ENCODE data around the gene GPS2.

GPS2 gene

DNA sequence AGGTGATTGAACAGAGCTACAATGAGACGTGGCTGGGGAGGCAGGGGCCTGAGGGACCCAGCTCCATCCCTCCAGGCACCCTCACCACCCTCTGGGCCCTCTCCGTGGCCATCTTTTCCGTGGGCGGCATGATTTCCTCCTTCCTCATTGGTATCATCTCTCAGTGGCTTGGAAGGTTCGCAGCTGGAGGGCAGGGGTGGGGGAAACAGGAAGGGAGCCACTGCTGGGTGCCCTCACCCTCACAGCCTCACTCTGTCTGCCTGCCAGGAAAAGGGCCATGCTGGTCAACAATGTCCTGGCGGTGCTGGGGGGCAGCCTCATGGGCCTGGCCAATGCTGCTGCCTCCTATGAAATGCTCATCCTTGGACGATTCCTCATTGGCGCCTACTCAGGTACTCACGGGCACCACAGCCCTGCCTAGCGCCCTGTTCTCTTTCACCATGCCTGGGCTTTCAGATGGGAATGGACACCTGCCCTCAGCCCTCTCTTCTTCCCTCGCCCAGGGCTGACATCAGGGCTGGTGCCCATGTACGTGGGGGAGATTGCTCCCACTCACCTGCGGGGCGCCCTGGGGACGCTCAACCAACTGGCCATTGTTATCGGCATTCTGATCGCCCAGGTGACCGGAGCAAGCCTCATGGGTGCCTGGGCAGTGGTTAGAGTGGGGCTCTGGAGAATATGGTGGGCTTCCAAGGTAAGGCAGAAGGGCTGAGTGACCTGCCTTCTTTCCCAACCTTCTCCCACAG, 31.5 kb downstream of the GPS2 start:
- Histone ChIP-seq H3K4ac (ENCODE audit: low read depth, low read length) (no peak overlapping the region), H2AK5ac (ENCODE audit: low read length) (no peak overlapping the region), H3K23ac (ENCODE audit: low read length) (no peak overlapping the region), H4K8ac (ENCODE audit: low read depth, low read length) (no peak overlapping the region), H3K79me2 (ENCODE audit: control insufficient read depth, insufficient read depth, low read length) (no peaks in the 10 kb centered on the region), H3K4me3 (ENCODE audit: low read length) (no peak overlapping the region), H3K79me1 (ENCODE audit: low read length) (no peaks in the 10 kb centered on the region), H3K36me3 (ENCODE audit: control insufficient read depth, insufficient read depth, low read length) (no peaks in the 10 kb centered on the region), H3K27ac (ENCODE audit: low read depth, low read length) (no peak overlapping the region), H3K27me3 (ENCODE audit: insufficient read depth, low read length, poor library complexity) (no peaks in the 10 kb centered on the region), H3K4me1 (ENCODE audit: control insufficient read depth, low read depth, low read length) (no peaks in the 10 kb centered on the region), H2BK15ac (replicated peaks; ENCODE audit: low read depth) (no peak overlapping the region), H2BK120ac (ENCODE audit: low read depth, low read length) (no peak overlapping the region), H4K5ac (ENCODE audit: low read length) (no peak overlapping the region), H3K4me2 (ENCODE audit: low read length) (no peak overlapping the region), H3K56ac (ENCODE audit: low read length) (no peak overlapping the region), H3K18ac (ENCODE audit: low read length) (no peak overlapping the region), H2BK5ac (ENCODE audit: low read length) (no peak overlapping the region), H3K9ac (ENCODE audit: low read length) (no peak overlapping the region)
- no peak for DNase-seq
- WGBS (ENCODE audit: extremely low coverage, insufficient coverage, low lambda C conversion rate), result no CpG with 5 or more reads among the region's 18 CpGs

DNA sequence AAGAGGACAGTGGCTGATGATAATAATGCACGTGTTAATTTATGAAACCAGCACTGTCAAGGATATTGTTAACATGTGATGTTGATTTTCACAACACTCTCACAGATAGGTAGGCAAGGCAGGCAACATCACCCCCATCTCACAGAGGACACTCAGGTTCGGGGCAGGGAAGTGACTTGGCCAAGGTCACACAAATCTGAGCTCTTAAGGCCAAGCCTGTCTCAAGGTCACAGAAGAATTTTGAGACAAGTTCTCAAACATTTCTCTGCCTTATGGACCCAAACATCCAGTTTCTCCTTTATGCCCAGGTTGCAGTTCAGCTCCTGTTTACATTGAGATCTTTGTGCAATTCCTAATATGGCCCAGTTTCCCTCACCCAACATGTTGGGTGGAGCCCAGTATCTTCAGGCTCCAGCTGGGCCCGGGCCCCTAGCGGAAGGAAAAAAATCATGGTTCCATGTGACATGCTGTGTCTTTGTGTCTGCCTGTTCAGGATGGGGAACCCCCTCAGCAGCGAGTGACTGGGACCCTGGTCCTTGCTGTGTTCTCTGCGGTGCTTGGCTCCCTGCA, 32.3 kb downstream of the GPS2 start:
- Histone ChIP-seq H3K27ac (ENCODE audit: low read depth, low read length) (no peak overlapping the region), H3K4ac (ENCODE audit: low read depth, low read length) (no peak overlapping the region), H3K4me1 (ENCODE audit: control insufficient read depth, low read depth, low read length) (no peaks in the 10 kb centered on the region), H2AK5ac (ENCODE audit: low read length) (no peak overlapping the region), H3K79me1 (ENCODE audit: low read length) (no peaks in the 10 kb centered on the region), H3K27me3 (ENCODE audit: insufficient read depth, low read length, poor library complexity) (no peaks in the 10 kb centered on the region), H2BK120ac (ENCODE audit: low read depth, low read length) (no peak overlapping the region), H2BK15ac (replicated peaks; ENCODE audit: low read depth) (no peak overlapping the region), H3K4me3 (ENCODE audit: low read length) (no peak overlapping the region), H3K9ac (ENCODE audit: low read length) (no peak overlapping the region), H3K56ac (ENCODE audit: low read length) (peak overlapping the region; percentile 56), H3K36me3 (ENCODE audit: control insufficient read depth, insufficient read depth, low read length) (no peaks in the 10 kb centered on the region), H3K23ac (ENCODE audit: low read length) (no peak overlapping the region), H2BK5ac (ENCODE audit: low read length) (no peak overlapping the region), H4K8ac (ENCODE audit: low read depth, low read length) (no peak overlapping the region), H3K18ac (ENCODE audit: low read length) (no peak overlapping the region), H4K5ac (ENCODE audit: low read length) (no peak overlapping the region), H3K79me2 (ENCODE audit: control insufficient read depth, insufficient read depth, low read length) (no peaks in the 10 kb centered on the region), H3K4me2 (ENCODE audit: low read length) (no peak overlapping the region)
- no CpG with 5 or more reads among the region's 6 CpGs for WGBS (ENCODE audit: extremely low coverage, insufficient coverage, low lambda C conversion rate)
- no peak for DNase-seq

DNA sequence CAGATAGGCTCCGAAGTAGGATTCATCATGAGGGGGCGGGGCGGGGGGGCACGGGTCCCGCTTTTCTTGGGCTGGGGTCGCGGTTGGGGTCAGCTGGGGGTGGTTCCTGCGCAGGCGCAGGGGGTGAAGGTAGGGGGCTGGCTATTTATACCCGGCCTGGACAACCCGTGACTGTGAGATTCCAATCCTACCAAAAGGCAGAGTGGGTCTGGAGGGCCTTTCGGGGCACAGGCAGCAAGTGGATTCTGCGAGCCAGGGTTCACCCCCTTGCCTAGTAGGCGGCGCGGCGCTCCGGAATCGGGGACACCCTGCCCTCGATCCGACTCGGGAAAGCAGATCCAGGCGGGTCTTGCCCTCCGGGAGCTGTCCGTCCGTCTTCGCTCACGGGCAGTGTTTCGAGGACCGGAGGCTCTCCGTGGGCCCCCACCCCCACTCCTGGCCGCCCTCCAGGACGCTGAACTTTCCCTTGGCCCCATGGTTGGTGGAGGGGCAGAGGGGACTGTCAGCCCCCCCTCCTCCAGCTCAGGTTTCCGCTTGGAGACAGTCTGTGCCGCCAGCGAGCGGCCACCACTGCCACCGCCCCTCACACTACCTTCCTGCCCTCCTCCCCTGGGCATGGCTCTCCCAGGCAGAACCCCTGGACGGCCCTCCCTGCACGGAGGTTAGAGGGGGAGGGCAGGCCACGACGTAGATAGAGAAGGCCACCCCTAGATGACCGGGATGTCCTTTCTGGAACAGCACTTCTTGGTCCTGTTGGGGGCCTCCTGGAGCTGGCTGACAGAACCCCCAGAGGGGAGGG, 33.0 kb downstream of the GPS2 start:
- Histone ChIP-seq H3K4me3 (ENCODE audit: low read length) (peak overlapping the region; percentile 46), H3K18ac (ENCODE audit: low read length) (no peak overlapping the region), H3K9ac (ENCODE audit: low read length) (peak overlapping the region; percentile 61), H3K4me1 (ENCODE audit: control insufficient read depth, low read depth, low read length) (no peaks in the 10 kb centered on the region), H4K8ac (ENCODE audit: low read depth, low read length) (no peak overlapping the region), H3K36me3 (ENCODE audit: control insufficient read depth, insufficient read depth, low read length) (no peaks in the 10 kb centered on the region), H3K4me2 (ENCODE audit: low read length) (peak overlapping the region; percentile 70), H3K27me3 (ENCODE audit: insufficient read depth, low read length, poor library complexity) (no peaks in the 10 kb centered on the region), H3K79me1 (ENCODE audit: low read length) (no peaks in the 10 kb centered on the region), H3K4ac (ENCODE audit: low read depth, low read length) (no peak overlapping the region), H3K27ac (ENCODE audit: low read depth, low read length) (no peak overlapping the region), H3K56ac (ENCODE audit: low read length) (peak overlapping the region; percentile 67), H3K79me2 (ENCODE audit: control insufficient read depth, insufficient read depth, low read length) (no peaks in the 10 kb centered on the region), H2BK15ac (replicated peaks; ENCODE audit: low read depth) (no peak overlapping the region), H3K23ac (ENCODE audit: low read length) (no peak overlapping the region), H2BK5ac (ENCODE audit: low read length) (no peak overlapping the region), H2AK5ac (ENCODE audit: low read length) (no peak overlapping the region), H4K5ac (ENCODE audit: low read length) (no peak overlapping the region), H2BK120ac (ENCODE audit: low read depth, low read length) (no peak overlapping the region)
- no peak for DNase-seq
- no CpG with 5 or more reads among the region's 43 CpGs for WGBS (ENCODE audit: extremely low coverage, insufficient coverage, low lambda C conversion rate)

DNA sequence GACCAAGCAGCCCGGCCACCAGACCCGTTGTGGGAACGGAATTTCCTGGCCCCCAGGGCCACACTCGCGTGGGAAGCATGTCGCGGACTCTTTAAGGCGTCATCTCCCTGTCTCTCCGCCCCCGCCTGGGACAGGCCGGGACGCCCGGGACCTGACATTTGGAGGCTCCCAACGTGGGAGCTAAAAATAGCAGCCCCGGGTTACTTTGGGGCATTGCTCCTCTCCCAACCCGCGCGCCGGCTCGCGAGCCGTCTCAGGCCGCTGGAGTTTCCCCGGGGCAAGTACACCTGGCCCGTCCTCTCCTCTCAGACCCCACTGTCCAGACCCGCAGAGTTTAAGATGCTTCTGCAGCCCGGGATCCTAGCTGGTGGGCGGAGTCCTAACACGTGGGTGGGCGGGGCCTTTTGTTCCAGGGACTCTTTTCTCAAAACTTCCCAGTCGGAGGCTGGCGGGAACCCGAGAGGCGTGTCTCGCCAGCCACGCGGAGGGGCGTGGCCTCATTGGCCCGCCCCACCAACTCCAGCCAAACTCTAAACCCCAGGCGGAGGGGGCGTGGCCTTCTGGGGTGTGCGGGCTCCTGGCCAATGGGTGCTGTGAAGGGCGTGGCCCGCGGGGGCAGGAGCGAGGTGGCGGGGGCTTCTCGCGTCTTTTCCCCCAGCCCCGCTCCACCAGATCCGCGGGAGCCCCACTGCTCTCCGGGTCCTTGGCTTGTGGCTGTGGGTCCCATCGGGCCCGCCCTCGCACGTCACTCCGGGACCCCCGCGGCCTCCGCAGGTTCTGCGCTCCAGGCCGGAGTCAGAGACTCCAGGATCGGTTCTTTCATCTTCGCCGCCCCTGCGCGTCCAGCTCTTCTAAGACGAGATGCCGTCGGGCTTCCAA, 33.8 kb downstream of the GPS2 start, which contains the start of gene SLC2A4:
Gene SLC2A4 (plus strand): TSS at position 645 of the 879 bp plus-strand sequence. CDS start 217 bp downstream, at position 862.
- H3K36me3 ChIP-seq (ENCODE audit: control insufficient read depth, insufficient read depth, low read length), result no peaks in the 10 kb centered on the region
- H4K8ac ChIP-seq (ENCODE audit: low read depth, low read length), result no peak within 1 kb of the TSS
- H3K56ac ChIP-seq (ENCODE audit: low read length), result peak within 1 kb of the TSS; percentile 67
- DNase-seq, result peak; percentile 99
- H3K4me2 ChIP-seq (ENCODE audit: low read length), result peak within 1 kb of the TSS; percentile 70
- WGBS (ENCODE audit: extremely low coverage, insufficient coverage, low lambda C conversion rate), result no CpG with 5 or more reads among the region's 71 CpGs
- H3K79me2 ChIP-seq (ENCODE audit: control insufficient read depth, insufficient read depth, low read length), result no peaks in the 10 kb centered on the region
- no peaks in the 10 kb centered on the region for H3K79me1 ChIP-seq (ENCODE audit: low read length)
- H3K9ac ChIP-seq (ENCODE audit: low read length), result peak within 1 kb of the TSS; percentile 61
- no peak within 1 kb of the TSS for H3K27ac ChIP-seq (ENCODE audit: low read depth, low read length)
- H2BK120ac ChIP-seq (ENCODE audit: low read depth, low read length), result no peak within 1 kb of the TSS
- H3K18ac ChIP-seq (ENCODE audit: low read length), result no peak within 1 kb of the TSS
- no peaks in the 10 kb centered on the region for H3K4me1 ChIP-seq (ENCODE audit: control insufficient read depth, low read depth, low read length)
- no peak within 1 kb of the TSS for H3K4ac ChIP-seq (ENCODE audit: low read depth, low read length)
- peak within 1 kb of the TSS; percentile 46 for H3K4me3 ChIP-seq (ENCODE audit: low read length)
- no peak within 1 kb of the TSS for H3K23ac ChIP-seq (ENCODE audit: low read length)
- no peak within 1 kb of the TSS for H2BK5ac ChIP-seq (ENCODE audit: low read length)
- H4K5ac ChIP-seq (ENCODE audit: low read length), result no peak within 1 kb of the TSS
- H3K27me3 ChIP-seq (ENCODE audit: insufficient read depth, low read length, poor library complexity), result no peaks in the 10 kb centered on the region
- no peak within 1 kb of the TSS for H2BK15ac ChIP-seq (replicated peaks; ENCODE audit: low read depth)
- H2AK5ac ChIP-seq (ENCODE audit: low read length), result no peak within 1 kb of the TSS

DNA sequence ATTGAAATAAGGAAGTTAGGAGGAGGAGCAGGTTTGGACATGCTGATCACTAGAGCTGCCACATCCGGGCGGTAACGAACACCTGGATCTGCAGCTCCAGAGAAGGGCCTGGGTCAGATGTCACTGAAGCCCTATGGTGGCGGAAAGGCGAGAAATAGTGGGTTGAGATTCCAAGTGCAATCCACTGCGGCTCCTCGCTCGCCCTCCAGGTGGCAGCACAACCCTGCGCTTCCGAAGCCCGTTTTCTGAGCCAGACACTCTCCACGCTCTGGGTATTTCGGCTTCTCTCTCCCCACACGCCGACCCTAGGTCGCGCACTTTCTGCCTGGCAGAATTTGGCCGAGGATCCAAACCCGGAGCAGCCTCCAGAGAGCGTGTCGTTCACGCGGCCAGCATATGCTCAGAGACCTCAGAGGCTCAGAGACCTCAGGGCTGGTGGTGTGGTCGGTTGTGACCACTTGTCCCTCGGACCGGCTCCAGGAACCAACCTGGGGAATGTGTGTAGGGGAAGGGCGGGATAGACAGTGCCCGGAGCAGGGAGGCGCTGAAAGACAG, 34.6 kb downstream of the GPS2 start:
- WGBS (ENCODE audit: extremely low coverage, insufficient coverage, low lambda C conversion rate), result no CpG with 5 or more reads among the region's 29 CpGs

More for the DNA sequence above, 34.6 kb downstream of the GPS2 start:
- Histone ChIP-seq H3K27ac (ENCODE audit: low read depth, low read length) (no peak overlapping the region), H3K4me2 (ENCODE audit: low read length) (peak overlapping the region; percentile 41), H2BK15ac (replicated peaks; ENCODE audit: low read depth) (no peak overlapping the region), H3K23ac (ENCODE audit: low read length) (no peak overlapping the region), H3K4ac (ENCODE audit: low read depth, low read length) (no peak overlapping the region), H3K4me3 (ENCODE audit: low read length) (no peak overlapping the region), H3K36me3 (ENCODE audit: control insufficient read depth, insufficient read depth, low read length) (no peaks in the 10 kb centered on the region), H3K56ac (ENCODE audit: low read length) (peak overlapping the region; percentile 61), H3K27me3 (ENCODE audit: insufficient read depth, low read length, poor library complexity) (no peaks in the 10 kb centered on the region), H3K79me2 (ENCODE audit: control insufficient read depth, insufficient read depth, low read length) (no peaks in the 10 kb centered on the region), H3K4me1 (ENCODE audit: control insufficient read depth, low read depth, low read length) (no peaks in the 10 kb centered on the region), H2AK5ac (ENCODE audit: low read length) (no peak overlapping the region), H3K9ac (ENCODE audit: low read length) (peak overlapping the region; percentile 30), H3K18ac (ENCODE audit: low read length) (no peak overlapping the region), H4K8ac (ENCODE audit: low read depth, low read length) (no peak overlapping the region), H2BK5ac (ENCODE audit: low read length) (no peak overlapping the region), H3K79me1 (ENCODE audit: low read length) (no peaks in the 10 kb centered on the region), H2BK120ac (ENCODE audit: low read depth, low read length) (no peak overlapping the region), H4K5ac (ENCODE audit: low read length) (no peak overlapping the region)
- DNase-seq, result peak; percentile 94
